SU-DHL-6 (cell line): Measurements from ENCODE around the gene ANXA7.

Experiments used
- CTCF ChIP-seq: fragments of 200-600 bp; sonication (generic); IDR thresholded peaks from one replicate; pipeline ENCODE4 v1.5.1; 2017; ENCODE audit warnings: antibody characterized with exemption, mild to moderate bottlenecking, low read length, moderate library complexity; ENCODE audit not compliant: insufficient read depth, poor library complexity, severe bottlenecking
- EZH2phosphoT487 ChIP-seq: fragments of 200-600 bp; sonication (generic), shearing (Covaris generic); conservative IDR thresholded peaks from 2 replicates; pipeline ENCODE4 v1.6.1; 2018; ENCODE audit warnings: mild to moderate bottlenecking, antibody characterized with exemption, low read length, moderate library complexity, mixed read lengths

GRCh38 chr10:73432646-73433537 lies 19.0 kb upstream of the ANXA7 start:
- no peak for TF ChIP-seq CTCF
- TF ChIP-seq EZH2phosphoT487 = no peak
